ENCODE measurements around the gene PTPRM. TPM values are rescaled to one million over a fixed set of nuclear protein-coding genes. Genes with fewer than 3 reads are reported as not detected.

PTPRM gene
- total RNA-seq, 1 experiment from 2014 or later, result 1.6 TPM

DNA sequence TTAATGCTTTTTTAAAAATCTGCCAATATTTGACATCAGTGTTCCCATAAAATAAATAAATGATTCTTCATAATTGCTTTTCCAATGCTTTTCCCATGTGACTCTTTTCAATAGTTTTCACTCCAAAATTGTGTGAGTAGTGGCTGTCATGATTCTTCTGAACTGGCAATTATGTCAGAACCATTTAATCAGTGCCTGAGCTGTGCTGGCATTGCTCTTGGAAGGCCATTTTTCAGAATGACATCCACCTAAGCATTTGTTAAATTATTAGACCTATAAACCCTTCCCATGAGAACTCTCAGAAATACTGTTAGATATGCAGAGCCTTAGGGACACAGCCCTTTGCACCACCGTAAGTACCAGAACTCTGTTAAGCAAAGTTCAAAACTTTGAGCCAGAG, 707.3 kb downstream of the PTPRM start:
- ATAC-seq (no peak), DNase-seq (ENCODE audit: low read depth, low spot score) (no peak)
- TF ChIP-seq POLR2AphosphoS5 (IDR thresholded peaks at IDR 0.05; ENCODE audit: low read depth, low read length), result no peak
- CTCF ChIA-PET, result no interaction called here
- POLR2A ChIA-PET, result no interaction called here
- Histone ChIP-seq H3K4me3 (ENCODE audit: low read depth in 2 of 2, low read length in 2 of 2) (no peak overlapping the region), H3K4me1 (ENCODE audit: control insufficient read depth, insufficient read depth, low read length) (no peaks in the 10 kb centered on the region), H3K9me3 (ENCODE audit: control insufficient read depth, insufficient read depth, low read depth, low read length) (no peaks in the 10 kb centered on the region), H3K27ac (ENCODE audit: low read length) (no peak overlapping the region), H3K36me3 (ENCODE audit: control insufficient read depth, insufficient read depth, low read length) (no peaks in the 10 kb centered on the region), H3K27me3 (ENCODE audit: control insufficient read depth, insufficient read depth, low read length) (no peaks in the 10 kb centered on the region)
- intact Hi-C loops (cut with micrococcal nuclease; ENCODE audit: unreplicated experiment) (no loop called here), in situ Hi-C loops (cut with HindIII; ENCODE audit: low pct_unique_long_range_greater_than_20kb, low sequenced_read_pairs) (no loop called here)
- BruUV-seq (replicated peaks), result no TSS peak

- intact Hi-C loops (cut with micrococcal nuclease; ENCODE audit: unreplicated experiment) (no loop called here), in situ Hi-C loops (cut with HindIII; ENCODE audit: low pct_unique_long_range_greater_than_20kb, low sequenced_read_pairs) (no loop called here)
- CTCF ChIA-PET, result no interaction called here
- ATAC-seq, result no peak
- POLR2A ChIA-PET, result no interaction called here
- no peaks in the 10 kb centered on the region for H3K9me3 ChIP-seq (ENCODE audit: control insufficient read depth, insufficient read depth, low read depth, low read length)
- H3K27ac ChIP-seq (ENCODE audit: low read length), result no peak overlapping the region
- TF ChIP-seq SIN3A (IDR thresholded peaks at IDR 0.05; ENCODE audit: borderline replicate concordance, insufficient read depth, low read depth, low read length), result no peak
- TF ChIP-seq, protein P1, sequence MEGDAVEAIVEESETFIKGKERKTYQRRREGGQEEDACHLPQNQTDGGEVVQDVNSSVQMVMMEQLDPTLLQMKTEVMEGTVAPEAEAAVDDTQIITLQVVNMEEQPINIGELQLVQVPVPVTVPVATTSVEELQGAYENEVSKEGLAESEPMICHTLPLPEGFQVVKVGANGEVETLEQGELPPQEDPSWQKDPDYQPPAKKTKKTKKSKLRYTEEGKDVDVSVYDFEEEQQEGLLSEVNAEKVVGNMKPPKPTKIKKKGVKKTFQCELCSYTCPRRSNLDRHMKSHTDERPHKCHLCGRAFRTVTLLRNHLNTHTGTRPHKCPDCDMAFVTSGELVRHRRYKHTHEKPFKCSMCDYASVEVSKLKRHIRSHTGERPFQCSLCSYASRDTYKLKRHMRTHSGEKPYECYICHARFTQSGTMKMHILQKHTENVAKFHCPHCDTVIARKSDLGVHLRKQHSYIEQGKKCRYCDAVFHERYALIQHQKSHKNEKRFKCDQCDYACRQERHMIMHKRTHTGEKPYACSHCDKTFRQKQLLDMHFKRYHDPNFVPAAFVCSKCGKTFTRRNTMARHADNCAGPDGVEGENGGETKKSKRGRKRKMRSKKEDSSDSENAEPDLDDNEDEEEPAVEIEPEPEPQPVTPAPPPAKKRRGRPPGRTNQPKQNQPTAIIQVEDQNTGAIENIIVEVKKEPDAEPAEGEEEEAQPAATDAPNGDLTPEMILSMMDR (IDR thresholded peaks at IDR 0.05), result no peak
- no peak for TF ChIP-seq TCF7L2 (IDR thresholded peaks at IDR 0.05; ENCODE audit: low read depth, low read length)
- TF ChIP-seq POLR2AphosphoS5 (IDR thresholded peaks at IDR 0.05; ENCODE audit: low read depth, low read length), result no peak
- TF ChIP-seq, protein P2, sequence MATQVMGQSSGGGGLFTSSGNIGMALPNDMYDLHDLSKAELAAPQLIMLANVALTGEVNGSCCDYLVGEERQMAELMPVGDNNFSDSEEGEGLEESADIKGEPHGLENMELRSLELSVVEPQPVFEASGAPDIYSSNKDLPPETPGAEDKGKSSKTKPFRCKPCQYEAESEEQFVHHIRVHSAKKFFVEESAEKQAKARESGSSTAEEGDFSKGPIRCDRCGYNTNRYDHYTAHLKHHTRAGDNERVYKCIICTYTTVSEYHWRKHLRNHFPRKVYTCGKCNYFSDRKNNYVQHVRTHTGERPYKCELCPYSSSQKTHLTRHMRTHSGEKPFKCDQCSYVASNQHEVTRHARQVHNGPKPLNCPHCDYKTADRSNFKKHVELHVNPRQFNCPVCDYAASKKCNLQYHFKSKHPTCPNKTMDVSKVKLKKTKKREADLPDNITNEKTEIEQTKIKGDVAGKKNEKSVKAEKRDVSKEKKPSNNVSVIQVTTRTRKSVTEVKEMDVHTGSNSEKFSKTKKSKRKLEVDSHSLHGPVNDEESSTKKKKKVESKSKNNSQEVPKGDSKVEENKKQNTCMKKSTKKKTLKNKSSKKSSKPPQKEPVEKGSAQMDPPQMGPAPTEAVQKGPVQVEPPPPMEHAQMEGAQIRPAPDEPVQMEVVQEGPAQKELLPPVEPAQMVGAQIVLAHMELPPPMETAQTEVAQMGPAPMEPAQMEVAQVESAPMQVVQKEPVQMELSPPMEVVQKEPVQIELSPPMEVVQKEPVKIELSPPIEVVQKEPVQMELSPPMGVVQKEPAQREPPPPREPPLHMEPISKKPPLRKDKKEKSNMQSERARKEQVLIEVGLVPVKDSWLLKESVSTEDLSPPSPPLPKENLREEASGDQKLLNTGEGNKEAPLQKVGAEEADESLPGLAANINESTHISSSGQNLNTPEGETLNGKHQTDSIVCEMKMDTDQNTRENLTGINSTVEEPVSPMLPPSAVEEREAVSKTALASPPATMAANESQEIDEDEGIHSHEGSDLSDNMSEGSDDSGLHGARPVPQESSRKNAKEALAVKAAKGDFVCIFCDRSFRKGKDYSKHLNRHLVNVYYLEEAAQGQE (IDR thresholded peaks at IDR 0.05; ENCODE audit: insufficient read depth in 1 of 2, low read depth in 2 of 2, low read length in 1 of 2), result no peak
- H3K4me1 ChIP-seq (ENCODE audit: control insufficient read depth, insufficient read depth, low read length), result no peaks in the 10 kb centered on the region
- no peak for DNase-seq (ENCODE audit: low read depth, low spot score)
- H3K36me3 ChIP-seq (ENCODE audit: control insufficient read depth, insufficient read depth, low read length), result no peaks in the 10 kb centered on the region
- no TSS peak for BruUV-seq (replicated peaks)
- H3K4me3 ChIP-seq (ENCODE audit: low read depth in 2 of 2, low read length in 2 of 2), result no peak overlapping the region
- H3K27me3 ChIP-seq (ENCODE audit: control insufficient read depth, insufficient read depth, low read length), result no peaks in the 10 kb centered on the region
These were observed 709.3 kb downstream of the PTPRM start for GRCh38 chr18:8276406-8276805.

DNA sequence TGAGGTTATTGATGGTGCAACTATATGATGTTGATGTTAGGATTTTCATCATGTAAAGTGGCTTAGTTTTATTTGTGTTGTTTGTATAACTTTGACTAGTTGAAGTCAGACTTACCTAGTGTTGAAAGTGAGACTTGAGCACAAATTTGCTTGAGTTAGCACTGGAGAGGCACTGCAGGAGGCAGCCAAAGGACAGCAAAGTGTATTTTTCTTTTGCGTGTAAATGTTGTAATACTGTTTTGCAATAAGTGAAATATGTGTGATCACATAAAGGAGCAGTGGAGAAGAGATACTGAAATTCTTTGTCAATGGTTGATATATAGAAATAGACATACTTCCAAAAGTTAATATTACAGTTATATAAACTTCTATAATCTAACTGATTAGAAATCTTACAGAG, 710.2 kb downstream of the PTPRM start:
- no peaks in the 10 kb centered on the region for H3K27me3 ChIP-seq (ENCODE audit: control insufficient read depth, insufficient read depth, low read length)
- in situ Hi-C loops (cut with HindIII; ENCODE audit: low pct_unique_long_range_greater_than_20kb, low sequenced_read_pairs) (no loop called here), intact Hi-C loops (cut with micrococcal nuclease; ENCODE audit: unreplicated experiment) (no loop called here)
- ChIA-PET POLR2A (no interaction called here), CTCF (no interaction called here)
- TF ChIP-seq TCF7L2 (IDR thresholded peaks at IDR 0.05; ENCODE audit: low read depth, low read length) (no peak), SIN3A (IDR thresholded peaks at IDR 0.05; ENCODE audit: borderline replicate concordance, insufficient read depth, low read depth, low read length) (no peak), POLR2AphosphoS5 (IDR thresholded peaks at IDR 0.05; ENCODE audit: low read depth, low read length) (no peak)
- TF ChIP-seq, protein P2 (IDR thresholded peaks at IDR 0.05; ENCODE audit: insufficient read depth in 1 of 2, low read depth in 2 of 2, low read length in 1 of 2), result no peak
- TF ChIP-seq, protein P1 (IDR thresholded peaks at IDR 0.05), result no peak
- no TSS peak for BruUV-seq (replicated peaks)
- ATAC-seq (no peak), DNase-seq (ENCODE audit: low read depth, low spot score) (no peak)
- H3K36me3 ChIP-seq (ENCODE audit: control insufficient read depth, insufficient read depth, low read length), result no peaks in the 10 kb centered on the region
- H3K4me1 ChIP-seq (ENCODE audit: control insufficient read depth, insufficient read depth, low read length), result no peaks in the 10 kb centered on the region
- no peak overlapping the region for H3K27ac ChIP-seq (ENCODE audit: low read length)
- no peak overlapping the region for H3K4me3 ChIP-seq (ENCODE audit: low read depth in 2 of 2, low read length in 2 of 2)
- H3K9me3 ChIP-seq (ENCODE audit: control insufficient read depth, insufficient read depth, low read depth, low read length), result no peaks in the 10 kb centered on the region

Measured in Panc1 (cell line).